ENCODE results near the gene MTFR1L. TPM values are rescaled to one million over a fixed set of nuclear protein-coding genes. Genes with fewer than 3 reads are reported as not detected.
A peak's percentile ranks its signal among the peaks of the same experiment; 100 is the strongest.

The MTFR1L gene
- total RNA-seq, 4 donors from 2014 or later = 73.2 to 125 (median 93.6) TPM

- peaks cover 15 to 51% (median 39%) of the 10 kb centered on the region in 4 donors for H3K4me1 ChIP-seq
- H3K27ac ChIP-seq = peak overlapping the region in 1 of 4 donors; percentile 9
- no peaks in the 10 kb centered on the region for H3K36me3 ChIP-seq
- TF ChIP-seq POLR2A (IDR thresholded peaks at IDR 0.05) (no peak), POLR2AphosphoS5 (IDR thresholded peaks at IDR 0.05) (no peak)
- no peak for DNase-seq
- intact Hi-C loops (cut with DNase I; ENCODE audit: low total_unique reads) (no loop called here), in situ Hi-C loops (cut with MboI; ENCODE audit: low pct_ligation_motif_present in 1 of 4, low pct_unique_long_range_greater_than_20kb in 1 of 4, low sequenced_read_pairs in 3 of 4) (no loop called here)
- WGBS, 2 donors (ENCODE audit: low coverage in 1 of 2) = 51 to 63% methylated on average over 2 of the region's 2 CpGs
- H3K9me3 ChIP-seq = no peaks in the 10 kb centered on the region
- no peak overlapping the region for H3K4me3 ChIP-seq
- H3K27me3 ChIP-seq = no peaks in the 10 kb centered on the region
Measured at GRCh38 chr1:25872713-25873112, 53.0 kb downstream of the MTFR1L start.

DNA sequence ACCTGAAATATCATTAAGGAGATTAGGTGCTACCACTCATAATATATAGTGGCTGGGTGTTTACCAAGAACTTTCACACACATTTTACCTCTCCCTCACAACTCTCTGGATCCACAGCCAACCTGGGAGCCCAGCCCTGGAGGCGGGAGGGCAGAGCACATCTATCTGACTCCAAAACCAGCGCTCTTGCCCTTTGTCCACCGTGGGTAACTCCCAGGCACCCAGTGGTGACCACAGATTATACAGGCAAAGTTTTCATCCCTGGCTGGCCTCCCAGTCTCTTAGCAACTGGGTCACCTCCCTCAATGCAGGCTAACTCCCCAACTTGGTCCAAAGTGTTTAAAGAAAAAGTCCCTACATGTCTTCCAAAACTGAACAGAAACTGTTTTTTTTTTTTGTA lies 53.4 kb downstream of the MTFR1L start:
- peak overlapping the region in 1 of 4 donors; percentile 2 for H3K27ac ChIP-seq
- 55% methylated on average over 3 of the region's 3 CpGs; no CpG with 5 or more reads in 1 of the 2 donors for WGBS, 2 donors (ENCODE audit: low coverage in 1 of 2)
- peak; percentile 31 for DNase-seq
- intact Hi-C loops (cut with DNase I; ENCODE audit: low total_unique reads) = no loop called here
- in situ Hi-C loops (cut with MboI; ENCODE audit: low pct_ligation_motif_present in 1 of 4, low pct_unique_long_range_greater_than_20kb in 1 of 4, low sequenced_read_pairs in 3 of 4) = no loop called here
- no peaks in the 10 kb centered on the region for H3K36me3 ChIP-seq
- H3K27me3 ChIP-seq = no peaks in the 10 kb centered on the region
- no peaks in the 10 kb centered on the region for H3K9me3 ChIP-seq
- TF ChIP-seq POLR2AphosphoS5 (IDR thresholded peaks at IDR 0.05) (no peak), CTCF (IDR thresholded peaks at IDR 0.05) (peak in 1 of 5 experiments; percentile 11)
- no peak overlapping the region for H3K4me3 ChIP-seq
- H3K4me1 ChIP-seq = peaks cover 15 to 51% (median 38%) of the 10 kb centered on the region in 4 donors

GRCh38 chr1:25874209-25874608 lies 54.5 kb downstream of the MTFR1L start:
- Histone ChIP-seq H3K9me3 (no peaks in the 10 kb centered on the region), H3K4me3 (peak overlapping the region in 2 of 4 donors; percentile 50 to 62), H3K36me3 (no peaks in the 10 kb centered on the region), H3K27me3 (no peaks in the 10 kb centered on the region), H3K4me1 (peaks cover 15 to 51% (median 38%) of the 10 kb centered on the region in 4 donors), H3K27ac (peak overlapping the region in 3 of 4 donors; percentile 73 to 77 (median 75))
- TF ChIP-seq CTCF (IDR thresholded peaks at IDR 0.05) (no peak), POLR2A (IDR thresholded peaks at IDR 0.05) (no peak)
- WGBS, 2 donors (ENCODE audit: low coverage in 1 of 2) = 91% methylated on average over 3 of the region's 3 CpGs; no CpG with 5 or more reads in 1 of the 2 donors
- in situ Hi-C loops (cut with MboI; ENCODE audit: low pct_ligation_motif_present in 1 of 4, low pct_unique_long_range_greater_than_20kb in 1 of 4, low sequenced_read_pairs in 3 of 4) (no loop called here), intact Hi-C loops (cut with DNase I; ENCODE audit: low total_unique reads) (no loop called here)
- no peak for DNase-seq

DNA sequence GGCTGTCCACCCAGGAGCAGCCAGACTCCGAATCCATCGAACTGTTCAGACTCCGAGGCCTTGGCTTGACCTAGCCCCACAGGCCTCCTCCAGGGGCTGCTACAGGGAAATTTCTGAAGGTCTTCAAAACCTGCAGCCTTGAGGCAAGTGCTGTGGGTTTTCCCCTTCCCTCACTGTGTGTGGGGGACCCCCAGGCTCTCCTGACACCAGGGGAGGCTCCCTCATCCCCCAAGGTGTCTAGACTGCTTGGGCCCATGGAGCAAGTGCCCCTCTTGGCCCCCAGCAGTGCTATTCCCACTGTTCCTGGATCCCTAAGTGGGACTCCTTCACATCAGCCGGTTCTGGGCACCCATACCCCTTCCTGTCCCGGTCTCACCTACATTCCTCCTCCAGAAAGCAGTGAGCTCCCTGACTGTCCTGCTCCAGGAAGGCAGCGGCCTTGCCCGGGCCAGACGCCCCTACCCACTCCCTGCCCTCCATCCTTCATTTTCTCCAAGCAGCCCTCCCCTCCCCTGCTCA lies 54.9 kb downstream of the MTFR1L start:
- H3K27me3 ChIP-seq = no peaks in the 10 kb centered on the region
- no peaks in the 10 kb centered on the region for H3K9me3 ChIP-seq
- no peak for DNase-seq
- H3K4me1 ChIP-seq = peaks cover 15 to 51% (median 38%) of the 10 kb centered on the region in 4 donors
- no peaks in the 10 kb centered on the region for H3K36me3 ChIP-seq
- no peak for TF ChIP-seq POLR2A (IDR thresholded peaks at IDR 0.05)
- TF ChIP-seq POLR2AphosphoS5 (IDR thresholded peaks at IDR 0.05) = no peak
- TF ChIP-seq EP300 (IDR thresholded peaks at IDR 0.05; ENCODE audit: low read depth) = no peak
- TF ChIP-seq CTCF (IDR thresholded peaks at IDR 0.05) = no peak
- 14 to 27% methylated on average over 4 to 8 of the region's 8 CpGs for WGBS, 2 donors (ENCODE audit: low coverage in 1 of 2)
- intact Hi-C loops (cut with DNase I; ENCODE audit: low total_unique reads) (no loop called here), in situ Hi-C loops (cut with MboI; ENCODE audit: low pct_ligation_motif_present in 1 of 4, low pct_unique_long_range_greater_than_20kb in 1 of 4, low sequenced_read_pairs in 3 of 4) (no loop called here)
- H3K27ac ChIP-seq = peak overlapping the region; percentile 73 to 79 (median 76)
- peak overlapping the region; percentile 44 to 62 (median 54) for H3K4me3 ChIP-seq

All from transverse colon (tissue), 4 donors.